Liver (tissue), 9 donors: ENCODE measurements around the gene SGSM1. TPM values are rescaled to one million over a fixed set of nuclear protein-coding genes. Genes with fewer than 3 reads are reported as not detected.

Experiments used
- DNase-seq: peaks from one replicate; pipeline ENCODE4 v3.0.0-alpha.2; 2017; ENCODE audit warnings: low spot score
- H3K27ac ChIP-seq, 2 donors: one replicate each; pipeline ENCODE4 v1.7.0; 2013; ENCODE audit warnings: inconsistent platforms in 2 of 2, low read length in 2 of 2, control low read depth in 1 of 2, low read depth in 1 of 2, mild to moderate bottlenecking in 1 of 2
- H3K27me3 ChIP-seq, 4 donors: one replicate each; pipeline versions ENCODE4 v1.6.1 to v1.7.0; 2013; ENCODE audit warnings: low read length in 3 of 4, inconsistent platforms in 1 of 4, mild to moderate bottlenecking in 1 of 4, moderate library complexity in 1 of 4; ENCODE audit not compliant: control insufficient read depth in 4 of 4, insufficient read depth in 4 of 4
- H3K36me3 ChIP-seq, 4 donors: one replicate each; pipeline versions ENCODE4 v1.6.1 to v1.7.0; 2013; ENCODE audit warnings: low read length in 3 of 4, mild to moderate bottlenecking in 3 of 4, low read depth in 1 of 4, moderate library complexity in 1 of 4; ENCODE audit not compliant: control insufficient read depth in 4 of 4, insufficient read depth in 3 of 4
- H3K4me1 ChIP-seq, 4 donors: one replicate each; pipeline versions ENCODE4 v1.6.1 to v1.7.0; 2013; ENCODE audit warnings: low read length in 3 of 4, mild to moderate bottlenecking in 3 of 4, moderate library complexity in 1 of 4; ENCODE audit not compliant: control insufficient read depth in 4 of 4, insufficient read depth in 4 of 4
- H3K4me3 ChIP-seq, 3 donors: one replicate each; pipeline versions ENCODE4 v1.6.1 to v1.7.0; 2013; ENCODE audit warnings: low read length in 3 of 3, control low read depth in 1 of 3, low read depth in 1 of 3, mild to moderate bottlenecking in 1 of 3
- H3K9ac ChIP-seq, 2 donors: one replicate each; pipeline ENCODE4 v1.7.0; 2013; ENCODE audit warnings: low read length in 2 of 2, mild to moderate bottlenecking in 2 of 2, moderate library complexity in 2 of 2, control low read depth in 1 of 2, low read depth in 1 of 2
- H3K9me3 ChIP-seq, 4 donors: one replicate each; pipeline versions ENCODE4 v1.6.1 to v1.7.0; 2013; ENCODE audit warnings: low read length in 3 of 4; ENCODE audit not compliant: control insufficient read depth in 4 of 4
- ATF3 ChIP-seq: IDR thresholded peaks from 2 replicates; pipeline ENCODE4 v1.6.1; 2016; ENCODE audit warnings: antibody characterized with exemption
- CTCF ChIP-seq: fragments of 150-350 bp; IDR thresholded peaks from 2 replicates; pipeline ENCODE4 v1.5.1; 2017; ENCODE audit warnings: improper control_type of control experiment, low read depth, low read length; ENCODE audit not compliant: missing input control
- EGR1 ChIP-seq, 2 donors: IDR thresholded peaks; 2 replicates each; pipeline ENCODE4 v1.6.1; 2016 to 2018; ENCODE audit warnings: antibody characterized with exemption in 2 of 2, low read depth in 2 of 2
- FOXA1 ChIP-seq: IDR thresholded peaks from 2 replicates; pipeline ENCODE4 v1.6.1; 2016; ENCODE audit warnings: antibody characterized with exemption
- FOXA2 ChIP-seq: IDR thresholded peaks from 2 replicates; pipeline ENCODE4 v1.6.1; 2016; ENCODE audit warnings: antibody characterized with exemption
- GABPA ChIP-seq, 2 donors: IDR thresholded peaks in 1 of 2; conservative IDR thresholded peaks in 1 of 2; 2 replicates each; pipeline ENCODE4 v1.6.1; 2016; ENCODE audit warnings: antibody characterized with exemption in 2 of 2, mild to moderate bottlenecking in 1 of 2, moderate library complexity in 1 of 2
- HNF4G ChIP-seq: IDR thresholded peaks from 2 replicates; pipeline ENCODE4 v1.6.1; 2016; ENCODE audit warnings: antibody characterized with exemption
- JUND ChIP-seq, 2 donors: IDR thresholded peaks; 2 replicates each; pipeline ENCODE4 v1.6.1; 2016; ENCODE audit warnings: antibody characterized with exemption in 2 of 2
- MAX ChIP-seq: IDR thresholded peaks from 2 replicates; pipeline ENCODE4 v1.6.1; 2016; ENCODE audit warnings: antibody characterized with exemption
- NR2F2 ChIP-seq: IDR thresholded peaks from 2 replicates; pipeline ENCODE4 v1.6.1; 2016; ENCODE audit warnings: antibody characterized with exemption
- RAD21 ChIP-seq, 2 donors: IDR thresholded peaks; 2 replicates each; pipeline ENCODE4 v1.6.1; 2016; ENCODE audit warnings: antibody characterized with exemption in 2 of 2, mild to moderate bottlenecking in 2 of 2
- REST ChIP-seq: IDR thresholded peaks from 2 replicates; pipeline ENCODE4 v1.6.1; 2016; ENCODE audit warnings: antibody characterized with exemption, mild to moderate bottlenecking
- SP1 ChIP-seq: IDR thresholded peaks from 2 replicates; pipeline ENCODE4 v1.6.1; 2018; ENCODE audit warnings: antibody characterized with exemption, mild to moderate bottlenecking
- TAF1 ChIP-seq: conservative IDR thresholded peaks from 2 replicates; pipeline ENCODE4 v1.6.1; 2016; ENCODE audit warnings: antibody characterized with exemption, mild to moderate bottlenecking
- YY1 ChIP-seq: IDR thresholded peaks from 2 replicates; pipeline ENCODE4 v1.6.1; 2016; ENCODE audit warnings: antibody characterized with exemption, mild to moderate bottlenecking
- ZBTB33 ChIP-seq: IDR thresholded peaks from 2 replicates; pipeline ENCODE4 v1.6.1; 2016; ENCODE audit warnings: antibody characterized with exemption
- WGBS: extraction: QIAGEN DNeasy Blood & Tissue Kit; methylation state at CpG from one replicate; pipeline ENCODE4 v1.1.7; 2013; 5-methylcytosine and 5-hydroxymethylcytosine counted together
- polyA plus RNA-seq, 2 donors: library from polyadenylated mRNA; stranded (reverse) in 1 of 2; unstranded in 1 of 2; fragments of 200-250 nt in 1 of 2; fragments of >200 nt in 1 of 2; fragmentation: Nextera tagmentation in 1 of 2; extraction: Ambion mirVana in 1 of 2; gene quantifications; one replicate each; pipeline versions ENCODE4 v1.2.1 to v1.2.3, GENCODE V29; 2013 to 2015
- total RNA-seq, 2 donors: library from RNA; depleted of rRNA; stranded (reverse); fragments of >200 nt; gene quantifications; one replicate each; pipeline ENCODE4 v1.2.3, GENCODE V29; 2014
- donor health status: healthy.
- donor health status: healthy.
- donor health status: healthy.
- donor health status: healthy.
- donor health status: healthy.

Gene SGSM1
- total and polyA plus RNA-seq, 4 donors: 0.08 to 0.51 (median 0.21) TPM

- TF ChIP-seq REST: no peak
- TF ChIP-seq ATF3: no peak
- TF ChIP-seq EGR1 (IDR thresholded peaks at IDR 0.05; ENCODE audit: low read depth in 2 of 2): no peak
- no peak for TF ChIP-seq RAD21 (IDR thresholded peaks at IDR 0.05)
- no peak for TF ChIP-seq FOXA1
These were observed 46.2 kb upstream of the SGSM1 start (continued) for GRCh38 chr22:24759765-24760164.

- no peak overlapping the region for H3K27ac ChIP-seq
- no peak overlapping the region for H3K4me3 ChIP-seq
- no peak overlapping the region for H3K9ac ChIP-seq
- 71% methylated on average over 7 of the region's 7 CpGs for WGBS
- H3K4me1 ChIP-seq: no peaks in the 10 kb centered on the region
- no peak for TF ChIP-seq ATF3
- no peak for TF ChIP-seq FOXA2
- TF ChIP-seq NR2F2: no peak
- TF ChIP-seq GABPA (IDR thresholded peaks at IDR 0.05 in 1 of 2, conservative IDR thresholded peaks at IDR 0.05 in 1 of 2): no peak
- no peak for TF ChIP-seq FOXA1
- no peak for TF ChIP-seq ZBTB33
- no peak for TF ChIP-seq JUND (IDR thresholded peaks at IDR 0.05)
- TF ChIP-seq MAX: no peak
- no peak for TF ChIP-seq YY1
- no peak for TF ChIP-seq TAF1
- no peak for TF ChIP-seq SP1
- no peak for TF ChIP-seq CTCF
- no peak for TF ChIP-seq HNF4G
- TF ChIP-seq REST: no peak
- no peaks in the 10 kb centered on the region for H3K27me3 ChIP-seq
- H3K9me3 ChIP-seq: no peaks in the 10 kb centered on the region
- no peak for DNase-seq
- no peaks in the 10 kb centered on the region for H3K36me3 ChIP-seq
These were observed 45.2 kb upstream of the SGSM1 start for GRCh38 chr22:24760708-24761306.
